DLD1 (cell line): ENCODE results near the gene ITGA5.

Source experiments
- in situ Hi-C: cut with HindIII; loops from 2 replicates; pipeline ENCODE4 v1.10.0; 2017; ENCODE audit warnings: low sequenced_read_pairs

Gene ITGA5

GRCh38 chr12:54412786-54413185 is 6.3 kb downstream of the ITGA5 start:
- in situ Hi-C loops: no loop called here

- in situ Hi-C loops: no loop called here
Observed at GRCh38 chr12:54412348-54412747, 6.7 kb downstream of the ITGA5 start.

GRCh38 chr12:54411391-54412241 is 7.5 kb downstream of the ITGA5 start:
- in situ Hi-C loops: no loop called here

DNA sequence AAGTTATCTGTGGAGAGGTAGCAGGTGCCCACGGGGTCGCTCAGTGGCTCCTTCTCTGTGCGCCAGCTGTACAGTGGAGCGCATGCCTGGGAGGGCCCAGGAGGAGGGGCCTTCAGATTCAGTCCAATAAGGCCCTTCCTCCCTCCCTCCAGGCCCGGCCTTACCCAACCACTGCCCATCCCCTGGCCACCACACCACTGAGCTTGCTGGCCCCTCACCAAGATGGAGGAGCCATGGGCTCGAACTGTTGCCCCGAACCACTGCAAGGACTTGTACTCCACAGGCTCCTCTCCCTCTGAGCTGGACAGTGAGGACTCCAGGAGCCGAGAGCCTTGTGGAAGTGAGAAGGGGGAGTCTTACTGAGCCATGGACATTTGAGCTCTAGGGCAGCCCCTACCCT is 9.8 kb downstream of the ITGA5 start:
- in situ Hi-C loops: no loop called here

DNA sequence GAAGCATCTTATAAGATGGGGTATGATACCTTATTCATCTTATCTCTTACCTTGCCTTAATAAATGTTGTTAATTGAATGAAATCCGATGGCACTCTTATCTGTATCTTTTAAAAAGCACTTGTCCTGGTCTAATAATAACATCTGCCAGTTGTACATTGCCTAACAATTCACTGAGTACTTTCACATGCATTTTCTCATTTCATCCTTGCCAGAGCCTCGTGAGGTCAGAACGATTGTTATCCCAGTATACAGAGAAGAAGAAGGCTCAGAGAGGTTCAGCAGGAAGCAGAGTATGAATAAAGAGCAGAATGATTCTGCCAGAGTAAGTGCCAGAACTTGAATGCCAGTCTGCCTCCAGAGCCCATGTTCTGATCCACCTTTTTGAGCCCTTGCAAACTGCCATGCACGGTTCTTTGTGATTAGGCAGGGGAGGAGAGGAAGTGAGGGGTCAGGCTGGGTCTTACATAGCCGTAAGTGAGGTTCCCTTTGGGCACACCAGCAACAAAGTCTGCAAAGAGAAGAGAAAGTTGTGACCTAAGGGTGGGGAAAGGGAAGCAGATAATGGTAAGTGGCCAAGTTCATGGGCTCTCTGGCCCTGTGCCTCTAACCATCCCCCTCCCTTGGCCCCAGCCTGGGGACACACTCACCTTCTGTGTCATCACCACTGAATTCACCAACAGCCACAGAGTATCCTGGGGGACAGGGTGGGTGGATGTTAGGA is 11.7 kb downstream of the ITGA5 start:
- in situ Hi-C loops: no loop called here

GRCh38 chr12:54405573-54405972 is 13.5 kb downstream of the ITGA5 start:
- in situ Hi-C loops: no loop called here

DNA sequence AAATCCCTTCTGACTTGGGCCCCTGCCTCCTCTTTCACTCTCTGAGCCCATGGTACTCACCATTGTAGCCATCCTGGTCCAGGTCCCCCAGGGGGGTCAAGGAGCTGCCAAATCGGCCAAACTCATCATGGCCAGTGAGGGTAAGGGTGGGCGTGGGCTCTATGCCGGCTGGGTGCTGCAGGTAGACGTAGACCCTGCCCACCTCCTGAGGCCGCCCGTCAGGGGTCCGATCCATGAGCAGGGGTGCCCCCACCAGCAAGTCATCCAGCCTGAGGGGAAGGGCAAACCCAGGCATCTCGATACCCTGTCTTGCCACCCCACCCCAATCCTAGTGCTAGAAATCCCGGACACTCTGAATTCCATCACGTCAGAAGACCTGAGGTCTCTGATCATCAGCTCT is 14.0 kb downstream of the ITGA5 start:
- in situ Hi-C loops: no loop called here

GRCh38 chr12:54404061-54405004 is 14.7 kb downstream of the ITGA5 start:
- in situ Hi-C loops: no loop called here

DNA sequence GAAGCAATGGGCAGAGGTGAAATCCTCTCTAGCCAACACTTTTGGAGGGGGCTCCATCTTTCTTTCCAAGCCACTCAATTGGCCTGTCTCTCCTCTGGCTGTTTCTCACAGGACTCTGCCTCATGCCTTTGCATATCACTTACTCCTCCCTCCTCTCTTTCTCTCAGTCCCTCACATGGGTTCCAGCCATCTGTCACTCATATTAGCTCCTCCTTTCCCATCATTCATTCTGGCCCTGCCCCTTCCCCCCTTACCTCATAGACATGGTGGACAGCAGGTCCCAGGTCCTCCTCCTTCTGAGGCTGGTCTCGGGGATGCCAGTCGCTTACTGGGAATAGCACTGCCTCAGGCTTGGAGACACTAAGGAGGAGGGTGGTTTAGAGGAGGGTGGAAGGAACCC is 17.9 kb downstream of the ITGA5 start:
- in situ Hi-C loops: no loop called here

- in situ Hi-C loops: no loop called here
Observed at GRCh38 chr12:54398995-54399793, 19.9 kb downstream of the ITGA5 start.

- in situ Hi-C loops: no loop called here
Observed at GRCh38 chr12:54398218-54398617, 20.8 kb downstream of the ITGA5 start.

DNA sequence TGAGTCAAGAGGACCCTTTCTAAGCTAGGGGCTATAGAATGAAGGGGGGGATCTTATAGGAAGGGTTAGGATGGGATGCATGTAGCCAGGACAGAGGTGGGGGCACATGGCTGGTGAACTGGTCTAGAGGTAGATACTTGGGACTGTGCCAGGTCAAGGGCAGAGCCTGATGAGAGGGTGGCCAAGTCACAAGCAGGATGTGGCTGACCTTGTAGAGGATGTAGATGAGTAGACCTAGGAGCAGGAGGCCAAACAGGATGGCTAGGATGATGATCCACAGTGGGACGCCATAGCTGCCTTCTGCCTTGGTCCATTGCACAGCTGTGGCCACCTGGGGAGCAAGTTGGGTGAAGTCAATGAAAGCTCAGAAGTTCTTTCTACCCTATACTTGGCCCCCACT is 21.9 kb downstream of the ITGA5 start:
- in situ Hi-C loops: no loop called here

GRCh38 chr12:54395545-54395944 is 23.5 kb downstream of the ITGA5 start:
- in situ Hi-C loops: no loop called here

GRCh38 chr12:54394986-54395385 is 24.1 kb downstream of the ITGA5 start:
- in situ Hi-C loops: no loop called here

- in situ Hi-C loops: no loop called here
Observed at GRCh38 chr12:54394281-54394719, 24.8 kb downstream of the ITGA5 start.

DNA sequence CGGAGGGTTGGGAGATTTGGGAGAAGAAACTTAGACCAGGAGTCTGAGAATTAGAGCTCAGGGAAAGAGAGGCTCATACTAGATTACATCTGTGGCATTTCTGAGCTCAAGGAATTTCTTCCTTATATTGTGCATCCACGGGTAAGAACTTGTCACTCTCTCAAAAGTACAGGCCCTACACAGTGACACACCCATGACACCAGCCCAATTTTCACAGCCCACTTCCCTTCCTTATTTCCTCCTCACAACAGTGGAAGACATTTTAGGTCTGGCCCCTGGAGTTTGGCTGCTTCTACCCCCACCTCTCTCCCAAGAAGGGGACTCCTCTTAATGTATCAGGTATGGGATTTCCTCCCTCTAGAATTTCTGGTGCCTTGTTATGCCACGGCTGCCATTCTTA is 25.3 kb downstream of the ITGA5 start:
- in situ Hi-C loops: no loop called here

DNA sequence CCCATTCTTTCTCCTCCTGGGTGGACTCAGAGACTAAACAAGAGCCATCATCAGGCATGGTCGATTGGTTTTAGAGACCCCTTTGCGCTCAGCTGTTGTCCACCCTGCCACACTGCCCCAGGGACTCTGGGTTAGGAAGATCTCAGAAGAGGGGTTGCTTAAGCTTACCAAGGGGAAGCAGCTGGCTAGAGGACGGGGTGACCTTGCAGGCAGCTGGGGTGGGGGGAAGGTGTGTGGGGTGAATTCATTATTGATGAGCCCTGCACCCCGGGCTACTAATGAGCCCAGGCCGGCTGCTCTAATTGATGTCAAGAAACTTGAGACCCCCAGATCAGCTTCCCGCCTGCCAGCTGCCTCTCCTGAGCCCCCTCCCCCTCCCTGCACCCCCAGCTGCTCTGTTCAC is 25.9 kb downstream of the ITGA5 start:
- in situ Hi-C loops: no loop called here

DNA sequence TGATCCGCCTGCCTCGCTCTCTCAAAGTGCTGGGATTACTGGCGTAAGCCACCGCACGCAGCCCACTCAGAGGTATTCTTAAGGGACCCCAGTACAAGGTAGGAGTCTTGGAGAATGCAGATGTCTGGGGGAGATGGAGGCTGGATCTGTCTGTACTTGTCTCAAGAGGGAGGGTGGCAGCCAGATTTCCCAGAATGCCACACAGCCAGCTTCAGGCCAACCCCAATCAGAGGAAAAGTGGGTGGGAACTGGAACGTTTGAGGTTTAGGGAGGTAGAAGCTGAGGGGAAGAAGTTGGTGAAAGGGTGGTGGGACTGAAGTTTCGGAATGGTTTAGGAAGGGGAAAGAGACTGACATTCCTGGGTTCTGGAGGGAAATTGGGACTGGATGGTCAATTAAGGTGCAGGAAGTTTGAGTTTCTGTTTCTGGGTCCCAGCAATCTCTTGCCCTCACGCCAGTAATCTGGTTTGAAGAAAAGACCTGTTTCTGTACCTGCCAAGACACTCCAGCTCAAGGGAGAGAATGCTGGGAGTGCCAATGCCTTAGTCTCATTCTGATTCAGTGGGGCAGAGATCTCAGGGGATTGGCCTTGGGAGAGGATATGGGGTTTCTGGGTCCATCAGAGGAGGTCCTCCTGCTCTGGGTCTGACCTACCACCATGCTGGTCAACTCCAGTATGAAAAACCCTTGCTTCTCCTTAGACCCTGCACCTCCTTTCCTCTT is 26.4 kb downstream of the ITGA5 start:
- in situ Hi-C loops: no loop called here

DNA sequence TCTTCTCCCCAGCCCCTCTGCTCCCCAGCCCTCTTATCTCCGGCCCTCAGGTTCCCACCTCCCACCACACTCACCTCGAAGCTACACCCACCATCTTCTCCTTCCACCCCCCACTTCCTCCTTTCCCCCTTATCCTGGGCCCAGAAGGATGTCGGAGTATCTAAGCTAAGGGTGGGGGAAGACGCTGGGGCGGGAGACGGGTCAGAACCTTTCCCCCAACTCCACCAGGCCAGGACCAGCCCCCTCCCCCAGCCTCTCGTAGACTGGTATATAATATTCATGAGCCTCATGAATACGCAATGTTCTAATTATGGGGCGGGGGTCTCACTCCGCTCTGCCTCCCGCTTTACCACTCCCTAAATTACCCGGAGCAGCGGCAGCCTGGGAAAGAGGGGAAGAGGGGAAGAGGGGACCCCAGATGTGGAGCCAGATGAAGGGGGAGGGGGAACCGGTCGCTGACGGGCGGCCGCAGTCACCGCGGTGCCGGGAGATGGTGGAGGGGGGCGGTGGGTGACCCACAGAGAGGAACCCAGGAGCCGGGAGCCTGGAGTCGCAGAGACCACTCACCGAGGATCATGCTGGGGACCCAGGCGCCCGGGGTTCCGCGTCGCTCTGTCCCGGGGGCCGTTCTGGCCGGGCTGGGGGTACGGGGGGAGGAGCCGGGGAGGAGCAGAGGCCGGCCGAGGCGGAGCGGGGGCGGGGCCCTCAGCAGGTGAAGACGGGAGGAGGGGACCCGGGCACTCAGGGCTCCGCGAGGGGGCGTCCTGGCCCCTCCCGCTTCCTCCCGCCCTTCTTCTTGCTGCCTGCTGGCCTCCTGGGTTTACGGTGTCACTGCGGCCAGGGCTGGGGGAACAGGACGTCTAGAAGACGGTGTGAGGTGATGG is 28.2 kb downstream of the ITGA5 start:
- in situ Hi-C loops: no loop called here
